AG09319 (cell line): ENCODE measurements around the gene GNAI1.

Experiments
- DNase-seq: peaks from one replicate; pipeline ENCODE4 v3.0.0-alpha.2; 2010; ENCODE audit warnings: low read depth; ENCODE audit errors: extremely low read depth
- CTCF ChIP-seq: IDR thresholded peaks from 2 replicates; pipeline ENCODE4 v1.5.1; 2011; ENCODE audit warnings: low read depth, mild to moderate bottlenecking, inconsistent platforms, low read length, moderate library complexity

The GNAI1 gene

GRCh38 chr7:80224415-80224814 lies 89.8 kb downstream of the GNAI1 start:
- no peak for DNase-seq

GRCh38 chr7:80225361-80225760 lies 90.7 kb downstream of the GNAI1 start:
- DNase-seq, result no peak
- no peak for TF ChIP-seq CTCF

More at GRCh38 chr7:80224415-80224814, 89.8 kb downstream of the GNAI1 start:
- TF ChIP-seq CTCF, result no peak

- no peak for TF ChIP-seq CTCF
- no peak for DNase-seq
Measured at GRCh38 chr7:80226629-80227028, 92.0 kb downstream of the GNAI1 start.

- TF ChIP-seq CTCF, result no peak
- no peak for DNase-seq
Measured at GRCh38 chr7:80230327-80230726, 95.7 kb downstream of the GNAI1 start.

GRCh38 chr7:80231707-80232106 lies 97.1 kb downstream of the GNAI1 start:
- no peak for DNase-seq
- TF ChIP-seq CTCF, result no peak

GRCh38 chr7:80232979-80233724 lies 98.5 kb downstream of the GNAI1 start:
- TF ChIP-seq CTCF, result no peak
- no peak for DNase-seq

GRCh38 chr7:80235334-80235733 lies 100.7 kb downstream of the GNAI1 start:
- TF ChIP-seq CTCF, result no peak
- no peak for DNase-seq
